A673 (cell line): ENCODE measurements around the gene HAPLN1. TPM values are rescaled to one million over a fixed set of nuclear protein-coding genes. Genes with fewer than 3 reads are reported as not detected.

Experiments
- BruUV-seq: library from RNA; stranded (reverse); fragments of 400-500 nt; replicated peaks from 2 replicates; lab custom pipeline; 2021; lab: Mats Ljungman, UMichigan
- CTCF ChIA-PET: fragments of 300-600 bp; sonication (Branson Sonifier 250); formaldehyde crosslinking; loops from one replicate; lab custom pipeline; 2022; ENCODE audit warnings: antibody characterized with exemption; lab: Charles Lee
- POLR2A ChIA-PET: fragments of 300-600 bp; sonication (Branson Sonifier 250); formaldehyde crosslinking; loops from one replicate; lab custom pipeline; 2022; ENCODE audit warnings: antibody characterized with exemption; ENCODE audit not compliant: low non-redundant PET; lab: Charles Lee
- DNase-seq: peaks from one replicate; pipeline ENCODE4 v3.0.0-alpha.2; 2015; ENCODE audit warnings: low spot score
- H3K27ac ChIP-seq: fragments of 200-600 bp; sonication (generic); 2 replicates; pipeline ENCODE4 v1.5.1; 2016; ENCODE audit warnings: mixed run types, low read depth, mild to moderate bottlenecking, mixed read lengths, antibody characterized with exemption, low read length; ENCODE audit not compliant: poor library complexity, severe bottlenecking
- H3K27me3 ChIP-seq: fragments of 200-600 bp; sonication (generic); replicated peaks from 2 replicates; pipeline ENCODE4 v1.6.1; 2017; ENCODE audit warnings: mixed run types, low read depth, mild to moderate bottlenecking, mixed read lengths, antibody characterized with exemption, low read length; ENCODE audit not compliant: insufficient read depth, poor library complexity
- H3K36me3 ChIP-seq: fragments of 200-600 bp; sonication (generic); 2 replicates; pipeline ENCODE4 v1.6.1; 2016; ENCODE audit warnings: mixed run types, mild to moderate bottlenecking, mixed read lengths, antibody characterized with exemption, low read length; ENCODE audit not compliant: insufficient read depth, poor library complexity, severe bottlenecking
- H3K4me1 ChIP-seq: fragments of 200-600 bp; sonication (generic); 2 replicates; pipeline ENCODE4 v1.6.1; 2017; ENCODE audit warnings: mixed run types, mild to moderate bottlenecking, mixed read lengths, antibody characterized with exemption, low read length; ENCODE audit not compliant: insufficient read depth, poor library complexity, severe bottlenecking
- H3K4me3 ChIP-seq: fragments of 200-600 bp; sonication (generic); 2 replicates; pipeline ENCODE4 v1.5.1; 2016; ENCODE audit warnings: low read depth, mixed run types, mild to moderate bottlenecking, mixed read lengths, low read length; ENCODE audit not compliant: poor library complexity, severe bottlenecking
- H3K9me3 ChIP-seq: fragments of 200-600 bp; sonication (generic); 2 replicates; pipeline ENCODE4 v1.6.1; 2016; ENCODE audit warnings: mixed run types, low read depth, mild to moderate bottlenecking, mixed read lengths, antibody characterized with exemption, low read length; ENCODE audit not compliant: poor library complexity, severe bottlenecking
- EZH2 ChIP-seq: fragments of 200-600 bp; sonication (generic); IDR thresholded peaks from 2 replicates; pipeline ENCODE4 v1.6.1; 2017; ENCODE audit warnings: borderline replicate concordance, low read depth, mild to moderate bottlenecking, mixed read lengths, antibody characterized with exemption, low read length; ENCODE audit not compliant: poor library complexity, severe bottlenecking
- intact Hi-C: fragments of 100-400 bp; cut with micrococcal nuclease; formaldehyde crosslinking; loops from one replicate; pipeline ENCODE4 v1.10.0; 2022; ENCODE audit not compliant: unreplicated experiment
- total RNA-seq: library from RNA; stranded (reverse); gene quantifications from 2 replicates; pipeline ENCODE4 v1.2.3, GENCODE V29; 2021
- TF ChIP-seq, protein P1 (sequence below): fragments of 300-800, 200-600 bp; sonication (generic); conservative IDR thresholded peaks from 2 replicates; pipeline ENCODE4 v1.5.1; 2017; ENCODE audit warnings: low read depth, mild to moderate bottlenecking, antibody characterized with exemption, low read length, moderate library complexity, mixed read lengths

The HAPLN1 gene
- total RNA-seq, 1 experiment from 2014 or later = 0.32 TPM

DNA sequence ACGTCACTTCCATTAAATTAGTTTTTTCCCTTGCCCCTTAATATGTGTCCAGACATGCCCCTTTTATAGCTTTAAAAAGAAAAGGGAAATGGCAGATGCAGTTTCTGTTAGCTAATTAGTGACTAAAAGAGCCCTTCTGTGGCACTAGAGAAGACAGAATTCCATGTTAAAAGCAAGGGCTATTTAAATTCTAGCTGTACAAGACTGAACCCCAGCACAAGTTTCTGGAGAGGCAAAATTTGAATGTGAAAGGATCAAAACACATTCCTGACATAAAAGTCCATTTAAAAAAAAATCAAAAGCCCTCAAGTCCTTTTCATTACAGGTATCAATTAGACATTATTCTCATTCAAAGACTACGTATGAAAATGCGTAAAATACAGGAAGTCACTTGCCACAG is 78.7 kb downstream of the HAPLN1 start:
- no peak for TF ChIP-seq EZH2
- TF ChIP-seq, protein P1, sequence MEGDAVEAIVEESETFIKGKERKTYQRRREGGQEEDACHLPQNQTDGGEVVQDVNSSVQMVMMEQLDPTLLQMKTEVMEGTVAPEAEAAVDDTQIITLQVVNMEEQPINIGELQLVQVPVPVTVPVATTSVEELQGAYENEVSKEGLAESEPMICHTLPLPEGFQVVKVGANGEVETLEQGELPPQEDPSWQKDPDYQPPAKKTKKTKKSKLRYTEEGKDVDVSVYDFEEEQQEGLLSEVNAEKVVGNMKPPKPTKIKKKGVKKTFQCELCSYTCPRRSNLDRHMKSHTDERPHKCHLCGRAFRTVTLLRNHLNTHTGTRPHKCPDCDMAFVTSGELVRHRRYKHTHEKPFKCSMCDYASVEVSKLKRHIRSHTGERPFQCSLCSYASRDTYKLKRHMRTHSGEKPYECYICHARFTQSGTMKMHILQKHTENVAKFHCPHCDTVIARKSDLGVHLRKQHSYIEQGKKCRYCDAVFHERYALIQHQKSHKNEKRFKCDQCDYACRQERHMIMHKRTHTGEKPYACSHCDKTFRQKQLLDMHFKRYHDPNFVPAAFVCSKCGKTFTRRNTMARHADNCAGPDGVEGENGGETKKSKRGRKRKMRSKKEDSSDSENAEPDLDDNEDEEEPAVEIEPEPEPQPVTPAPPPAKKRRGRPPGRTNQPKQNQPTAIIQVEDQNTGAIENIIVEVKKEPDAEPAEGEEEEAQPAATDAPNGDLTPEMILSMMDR = no peak
- Histone ChIP-seq H3K9me3 (no peaks in the 10 kb centered on the region), H3K36me3 (no peaks in the 10 kb centered on the region), H3K4me3 (no peak overlapping the region), H3K27ac (no peak overlapping the region), H3K27me3 (no peaks in the 10 kb centered on the region), H3K4me1 (no peaks in the 10 kb centered on the region)
- POLR2A ChIA-PET = no interaction called here
- no TSS peak for BruUV-seq
- no peak for DNase-seq
- intact Hi-C loops = no loop called here
- CTCF ChIA-PET = no interaction called here

DNA sequence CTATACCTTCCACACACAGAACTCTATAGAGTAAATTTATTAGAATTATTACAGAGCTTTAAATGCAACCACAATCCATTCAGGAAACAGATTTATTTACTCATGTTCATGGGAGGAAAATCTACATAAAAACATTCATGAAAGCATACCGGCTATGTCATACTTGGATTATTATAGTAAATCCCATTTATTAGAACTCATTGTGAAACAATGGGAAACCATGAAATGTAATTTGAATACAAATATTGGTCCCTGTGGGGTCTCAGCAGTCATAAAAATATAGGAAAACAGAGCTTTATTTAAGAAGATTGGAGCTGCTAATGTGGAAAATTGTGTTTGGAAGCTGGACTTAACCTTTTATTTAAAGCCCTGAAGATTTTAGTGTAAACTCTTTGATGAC is 80.7 kb downstream of the HAPLN1 start:
- H3K4me1 ChIP-seq = no peaks in the 10 kb centered on the region
- TF ChIP-seq EZH2 = no peak
- TF ChIP-seq, protein P1 = no peak
- intact Hi-C loops = no loop called here
- no peak overlapping the region for H3K27ac ChIP-seq
- no peak overlapping the region for H3K4me3 ChIP-seq
- no peaks in the 10 kb centered on the region for H3K9me3 ChIP-seq
- BruUV-seq = no TSS peak
- H3K27me3 ChIP-seq = no peaks in the 10 kb centered on the region
- H3K36me3 ChIP-seq = no peaks in the 10 kb centered on the region
- ChIA-PET CTCF (no interaction called here), POLR2A (no interaction called here)
- peak; percentile 23 for DNase-seq

DNA sequence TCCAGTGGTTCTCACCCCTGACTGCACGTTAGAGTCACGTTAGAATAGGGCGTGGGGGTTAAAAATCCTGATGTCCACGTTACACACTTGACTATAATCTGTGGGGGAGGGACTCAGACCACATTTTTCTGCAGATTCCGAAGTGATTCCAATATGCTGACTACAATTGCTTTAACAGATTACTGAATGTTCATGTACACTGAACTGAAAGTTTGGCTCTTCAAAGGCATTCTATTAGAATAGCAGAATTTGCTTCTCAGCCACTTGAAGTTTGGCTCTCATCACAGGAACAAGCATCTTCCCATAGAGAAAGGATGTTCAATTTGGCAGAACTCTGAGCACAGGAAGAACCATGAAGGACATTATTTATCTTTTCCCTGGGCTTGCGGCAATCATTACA is 84.5 kb downstream of the HAPLN1 start:
- no TSS peak for BruUV-seq
- CTCF ChIA-PET = no interaction called here
- TF ChIP-seq, protein P1 = no peak

More for the DNA sequence above, 84.5 kb downstream of the HAPLN1 start:
- intact Hi-C loops = no loop called here
- Histone ChIP-seq H3K27me3 (no peaks in the 10 kb centered on the region), H3K27ac (no peak overlapping the region), H3K9me3 (no peaks in the 10 kb centered on the region), H3K4me1 (no peaks in the 10 kb centered on the region), H3K36me3 (no peaks in the 10 kb centered on the region), H3K4me3 (no peak overlapping the region)
- POLR2A ChIA-PET = no interaction called here
- DNase-seq = no peak
